Activated T-cell treated with anti-CD3 and anti-CD28 coated beads for 24 hours (primary cell): ENCODE data around the gene C2orf42.
"Not testable (repeated sequence)": the region's sequence is repeated elsewhere in the genome, so short reads cannot be mapped to it uniquely, and the experiment has no call there.

Source experiments
- DNase-seq: peaks from one replicate; pipeline ENCODE4 v3.0.0-alpha.2; 2020; ENCODE audit warnings: low read depth

C2orf42 gene

GRCh38 chr2:70169654-70170245 lies 21.1 kb downstream of the C2orf42 start:
- not testable (repeated sequence) for DNase-seq

- DNase-seq = no peak
These were observed 29.7 kb downstream of the C2orf42 start for GRCh38 chr2:70161069-70161534.

DNA sequence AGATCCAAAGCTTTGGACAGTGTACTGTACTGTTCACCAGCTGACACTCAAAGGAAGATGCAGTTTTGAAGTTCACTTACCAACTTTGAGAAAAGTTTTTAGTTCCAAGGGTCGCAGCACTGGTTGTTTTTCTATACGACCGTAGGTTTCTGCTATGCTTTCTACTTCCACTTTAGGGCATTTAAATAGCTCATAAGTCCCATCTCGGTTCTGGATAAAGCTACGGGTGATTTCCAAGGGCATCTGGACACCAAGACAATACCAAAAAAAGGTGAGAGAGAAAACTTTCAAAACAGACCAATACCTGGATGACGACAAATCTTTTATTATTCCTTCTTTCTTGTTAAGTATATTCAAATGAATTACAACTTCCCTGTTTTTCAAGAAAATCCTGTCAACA lies 30.3 kb downstream of the C2orf42 start:
- DNase-seq = no peak

DNA sequence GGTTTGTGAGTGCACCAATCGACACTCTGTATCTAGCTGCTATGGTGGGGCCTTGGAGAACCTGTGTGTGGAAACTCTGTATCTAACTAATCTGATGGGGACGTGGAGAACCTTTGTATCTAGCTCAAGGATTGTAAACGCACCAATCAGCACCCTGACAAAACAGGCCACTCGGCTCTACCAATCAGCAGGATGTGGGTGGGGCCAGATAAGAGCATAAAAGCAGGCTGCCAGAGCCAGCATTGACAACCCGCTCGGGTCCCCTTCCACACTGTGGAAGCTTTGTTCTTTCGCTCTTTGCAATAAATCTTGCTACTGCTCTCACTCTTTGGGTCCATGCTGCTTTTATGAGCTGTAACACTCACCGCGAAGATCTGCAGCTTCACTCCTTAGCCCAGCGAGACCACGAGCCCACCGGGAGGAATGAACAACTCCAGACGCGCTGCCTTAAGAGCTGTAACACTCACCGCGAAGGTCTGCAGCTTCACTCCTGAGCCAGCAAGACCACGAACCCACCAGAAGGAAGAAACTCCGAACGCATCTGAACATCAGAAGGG lies 41.6 kb downstream of the C2orf42 start:
- not testable (repeated sequence) for DNase-seq

DNA sequence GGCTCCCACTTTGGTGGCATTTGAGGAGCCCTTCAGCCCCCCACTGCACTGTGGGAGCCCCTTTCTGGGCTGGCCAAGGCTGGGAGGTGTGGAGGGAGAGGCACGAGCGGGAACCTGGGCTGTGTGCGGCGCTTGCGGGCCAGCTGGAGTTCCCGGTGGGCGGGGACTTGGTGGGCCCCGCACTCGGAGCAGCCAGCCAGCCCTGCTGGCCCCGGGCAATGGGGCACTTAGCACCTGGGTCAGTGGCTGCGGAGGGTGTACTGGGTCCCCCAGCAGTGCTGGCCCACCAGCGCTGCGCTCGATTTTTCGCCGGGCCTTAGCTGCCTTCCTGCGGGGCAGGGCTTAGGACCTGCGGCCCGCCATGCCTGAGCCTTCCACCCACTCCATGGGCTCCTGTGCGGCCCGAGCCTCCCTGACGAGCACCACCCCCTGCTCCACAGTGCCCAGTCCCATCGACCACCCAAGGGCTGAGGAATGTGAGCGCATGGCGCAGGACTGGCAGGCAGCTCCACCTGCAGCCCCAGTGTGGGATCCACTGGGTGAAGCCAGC lies 42.5 kb downstream of the C2orf42 start:
- DNase-seq = not testable (repeated sequence)

DNA sequence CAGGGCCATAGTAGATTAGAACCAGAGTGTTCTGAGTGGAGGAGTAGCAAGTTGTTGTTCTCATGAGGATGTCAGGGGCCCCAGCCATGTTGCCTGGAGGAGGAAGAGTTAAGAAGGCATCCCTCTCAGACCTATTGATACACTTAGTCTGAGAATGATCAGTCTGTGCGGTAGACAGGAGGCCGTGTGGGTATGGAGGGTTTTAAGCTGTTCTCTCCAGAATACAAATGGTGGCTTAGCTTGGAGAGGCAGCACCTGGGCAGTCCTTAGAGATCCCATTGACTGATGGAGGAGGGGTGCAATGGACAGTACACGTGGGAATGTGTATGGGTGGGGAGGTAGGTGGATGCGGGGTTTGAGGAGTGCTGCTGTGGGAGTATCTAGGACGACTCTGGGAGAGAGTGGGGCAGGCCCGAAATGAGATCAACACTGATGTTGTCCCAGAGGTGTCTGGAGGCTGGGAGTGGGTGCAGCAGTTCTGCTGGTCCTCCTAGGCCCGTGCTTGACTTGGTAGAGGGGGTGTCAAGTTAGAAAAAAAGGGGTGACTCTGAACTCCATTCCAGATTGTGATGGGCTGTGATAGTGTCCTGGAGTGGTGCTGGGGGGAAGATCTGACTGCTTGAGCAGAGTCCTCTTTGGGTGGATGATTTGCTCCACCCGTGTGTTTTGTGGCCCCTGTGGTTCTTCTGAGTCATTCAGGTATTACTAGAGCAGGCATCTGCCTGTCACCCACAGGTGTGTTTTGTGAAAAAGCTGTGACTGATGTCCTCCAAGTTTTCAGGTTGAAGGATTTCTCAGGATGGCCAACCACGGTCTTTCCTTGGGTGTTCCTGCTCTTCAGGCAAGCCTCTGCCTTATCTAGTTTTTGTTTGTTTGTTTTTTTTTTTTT lies 44.7 kb downstream of the C2orf42 start:
- DNase-seq = no peak

DNA sequence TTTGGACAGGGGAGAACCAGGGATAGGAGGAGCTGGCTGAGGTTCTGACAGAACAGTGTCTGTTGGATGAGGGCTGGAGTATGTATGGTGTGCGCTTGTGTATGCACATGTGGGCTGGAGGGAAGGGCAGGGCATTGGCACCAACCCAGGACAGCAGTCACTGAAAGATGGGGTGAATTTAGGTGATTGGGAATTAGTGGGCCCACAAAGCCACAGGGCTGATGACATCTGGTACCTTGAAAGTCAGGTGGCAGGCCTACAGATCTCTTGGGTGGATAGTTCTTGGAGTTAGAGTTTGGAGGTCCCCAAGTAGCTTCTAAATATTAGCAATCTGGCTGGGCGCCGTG lies 45.7 kb downstream of the C2orf42 start:
- no peak for DNase-seq

- no peak for DNase-seq
These were observed 46.2 kb downstream of the C2orf42 start for GRCh38 chr2:70144443-70145143.

GRCh38 chr2:70143314-70144150 lies 47.3 kb downstream of the C2orf42 start:
- no peak for DNase-seq

DNA sequence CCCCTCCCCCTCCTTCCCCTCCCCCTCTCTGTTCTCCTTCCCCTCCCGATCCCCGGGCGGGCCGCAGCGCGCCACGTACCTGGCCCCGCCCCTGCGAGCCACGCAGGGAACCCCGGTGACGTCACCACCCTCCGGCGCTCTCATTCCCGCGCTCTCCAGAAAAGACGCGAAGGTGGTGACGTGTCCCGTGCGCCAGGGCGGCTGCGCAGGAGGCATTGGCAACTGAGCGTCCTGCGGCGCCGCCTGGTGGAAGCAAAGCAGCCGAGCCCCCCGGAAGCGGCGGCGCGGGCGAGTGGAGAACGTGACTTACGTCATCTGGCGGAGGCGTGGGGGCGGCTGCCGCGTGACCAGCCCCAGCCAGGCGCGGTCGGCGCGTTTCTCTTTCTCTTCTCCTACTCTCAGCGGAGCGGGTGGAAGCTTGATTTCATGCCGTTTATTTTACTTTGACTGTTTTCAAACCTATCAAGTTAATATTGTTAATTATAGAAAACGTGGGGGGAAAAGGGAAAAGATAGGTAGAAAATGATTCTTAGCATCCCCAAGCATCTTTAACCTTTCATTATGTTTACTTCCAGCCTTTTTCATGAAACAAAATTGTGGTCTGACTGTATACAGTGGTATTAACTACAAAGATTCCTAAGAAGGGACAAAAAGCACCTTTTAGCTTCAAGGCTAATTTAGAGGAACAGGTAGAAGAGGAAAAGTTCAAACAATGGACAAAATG lies 48.1 kb downstream of the C2orf42 start:
- peak; percentile 100 for DNase-seq

DNA sequence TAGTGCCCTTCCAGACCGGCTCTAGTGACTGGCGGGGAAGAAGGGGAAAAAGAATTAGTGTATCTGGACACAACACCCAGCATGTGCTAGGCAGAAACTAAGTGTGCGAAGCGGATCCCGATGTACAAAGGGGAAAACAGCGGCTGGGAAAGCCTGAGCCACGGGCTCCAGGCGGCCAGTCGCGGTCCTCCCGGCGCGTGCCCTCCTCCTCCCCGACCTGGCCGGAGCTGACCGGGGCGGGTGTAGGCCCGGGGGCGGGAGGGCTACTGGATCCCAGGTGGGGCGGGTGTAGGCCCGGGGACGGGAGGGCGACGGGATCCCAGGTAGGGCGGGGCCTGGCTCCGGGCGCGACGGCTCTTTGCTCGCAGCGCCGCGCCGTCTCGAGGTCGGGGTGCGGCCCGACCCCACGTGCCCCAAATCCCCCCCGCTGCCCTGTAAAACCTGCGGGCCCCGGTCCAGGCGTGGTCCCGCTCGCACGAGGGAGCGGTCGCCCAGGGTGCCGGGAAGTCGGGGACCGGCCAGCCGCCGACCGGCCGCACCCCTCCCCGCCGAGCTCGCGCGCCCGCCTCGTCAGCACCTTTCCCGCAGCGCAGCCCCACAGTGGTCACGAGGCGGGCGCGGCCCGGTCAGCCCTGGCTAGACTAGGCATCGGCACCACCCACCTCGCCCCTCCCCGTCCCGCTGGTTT lies 48.8 kb downstream of the C2orf42 start:
- DNase-seq = no peak

DNA sequence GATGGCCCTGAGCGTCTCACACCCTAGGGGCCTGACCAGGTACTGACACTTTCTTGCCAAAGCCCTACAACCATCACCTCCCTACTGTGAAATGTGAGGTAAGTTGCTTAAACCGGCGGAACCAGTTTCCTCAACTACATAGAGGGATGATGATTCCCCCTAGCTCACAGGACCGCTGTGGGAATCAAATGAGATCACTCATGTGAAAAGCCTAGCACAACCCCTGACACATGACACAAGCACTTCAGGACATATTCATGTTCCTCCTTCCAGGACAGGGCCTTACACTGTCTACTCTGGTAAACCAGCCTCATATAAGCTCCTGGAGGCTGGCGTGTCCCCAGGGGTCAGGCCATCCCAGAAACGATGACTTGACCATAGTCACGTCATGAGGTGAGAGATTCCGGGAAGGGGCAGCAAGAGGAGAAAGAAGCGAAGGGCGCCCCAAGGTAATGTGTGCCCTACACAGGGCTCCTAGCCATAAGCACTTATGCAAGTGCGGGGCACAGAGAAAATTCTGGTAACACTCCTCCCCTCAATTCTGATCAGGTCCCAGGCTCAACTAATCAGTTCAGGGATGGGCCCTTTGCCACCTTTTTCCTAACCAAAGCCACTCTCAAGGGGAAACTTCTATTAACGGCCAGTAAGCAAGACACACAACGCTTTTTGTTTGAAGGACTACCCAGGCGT lies 49.5 kb downstream of the C2orf42 start:
- DNase-seq = no peak

DNA sequence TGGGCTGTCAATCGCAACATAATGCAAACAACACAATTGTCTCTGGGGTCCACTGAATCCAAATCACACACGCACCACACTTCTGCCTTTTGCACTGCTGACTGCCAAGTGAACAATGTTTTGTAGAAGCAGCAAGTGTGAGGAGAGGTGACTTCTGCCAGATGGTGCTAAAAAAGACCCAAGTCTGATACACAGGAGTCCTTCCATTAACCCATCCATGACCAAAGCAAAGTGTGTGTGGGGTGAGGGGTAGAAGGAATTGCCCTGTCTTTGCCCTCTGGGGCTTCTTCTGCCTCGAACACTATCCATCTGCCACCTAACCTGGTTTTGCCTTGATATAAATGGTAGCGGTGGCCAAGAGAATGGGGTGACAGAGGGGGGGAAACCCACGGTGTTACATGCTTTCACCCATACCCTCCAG lies 50.0 kb downstream of the C2orf42 start:
- no peak for DNase-seq

DNA sequence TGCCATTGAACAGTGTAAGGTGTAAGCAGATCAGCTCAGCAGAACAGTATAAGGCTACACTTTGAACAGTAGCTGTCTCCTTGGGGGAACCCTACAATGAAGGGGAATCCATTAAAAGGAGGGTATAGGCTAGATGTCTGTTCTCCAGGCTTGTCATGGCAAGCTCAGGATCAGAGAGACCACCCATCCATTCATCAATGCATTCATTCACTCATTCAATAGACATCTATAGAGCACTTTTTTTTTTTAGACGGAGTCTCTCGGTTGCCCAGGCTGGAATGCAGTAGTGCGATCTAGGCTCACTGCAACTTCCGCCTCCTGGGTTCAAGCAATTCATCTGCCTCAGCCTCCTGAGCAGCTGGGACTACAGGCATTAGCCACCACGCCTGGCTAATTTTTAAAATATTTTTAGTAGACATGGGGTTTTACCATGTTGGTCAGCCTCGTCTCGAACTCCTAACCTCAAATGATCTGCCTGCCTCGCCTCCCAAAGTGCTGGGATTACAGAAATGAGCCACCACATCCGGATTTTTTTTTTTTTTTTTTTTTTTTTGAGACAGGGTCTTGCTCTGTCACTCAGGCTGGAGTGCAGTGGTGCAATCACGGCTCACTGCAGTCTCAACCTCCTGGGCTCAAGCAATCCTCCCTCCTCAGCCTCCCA lies 56.4 kb downstream of the C2orf42 start:
- not testable (repeated sequence) for DNase-seq

DNA sequence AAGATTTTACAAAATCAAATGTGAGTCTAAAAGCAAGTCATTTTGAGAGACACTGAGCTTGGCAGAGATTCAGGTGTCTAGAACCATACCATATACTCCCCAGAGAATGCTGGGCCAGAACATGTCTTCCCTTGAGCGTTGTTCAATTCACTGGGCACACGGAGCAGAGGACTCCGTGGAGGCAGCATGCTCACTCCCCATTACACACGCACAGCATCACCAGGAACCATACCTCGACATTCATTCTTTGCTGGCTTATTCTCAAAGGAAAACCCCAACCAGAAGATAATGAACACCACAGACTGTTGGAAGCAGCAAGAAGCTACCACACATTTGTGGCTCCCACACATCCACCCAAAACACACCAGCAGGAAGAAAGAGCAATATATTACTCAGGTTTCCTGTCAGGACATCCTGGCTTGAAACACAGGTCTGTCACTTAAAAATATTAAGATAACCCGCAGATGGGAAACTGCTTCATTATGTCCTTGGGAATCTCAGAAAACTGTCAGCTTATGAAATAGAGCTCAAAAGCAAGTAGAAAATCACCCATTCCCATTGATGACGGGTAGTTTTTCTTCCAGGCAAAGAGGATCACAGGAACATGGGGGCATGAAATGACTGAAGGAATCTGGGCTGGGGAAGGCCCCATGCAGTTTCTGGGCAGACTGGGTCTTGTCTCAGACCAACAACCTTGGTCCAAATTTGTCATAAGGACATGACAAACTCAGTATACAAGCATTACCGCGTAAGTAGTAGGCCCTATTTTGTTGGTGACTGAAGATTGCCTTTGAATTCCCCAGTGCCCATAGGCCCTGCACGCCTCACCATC lies 57.1 kb downstream of the C2orf42 start:
- DNase-seq = no peak

DNA sequence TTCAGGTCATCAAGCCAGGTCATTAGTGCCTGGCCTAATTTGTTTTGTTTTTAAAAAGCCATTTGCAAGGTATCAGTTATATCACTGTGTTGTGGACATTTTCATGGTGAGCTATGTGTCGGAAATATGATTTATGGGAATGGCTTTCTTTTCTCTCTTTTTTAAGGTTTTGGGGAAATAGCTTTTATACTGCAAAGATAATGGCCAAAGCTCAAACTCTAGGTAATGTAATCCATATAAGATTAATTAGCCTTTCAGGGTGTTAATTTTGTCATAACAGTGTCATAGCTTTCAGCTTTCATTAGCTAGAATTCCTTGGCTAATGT lies 57.7 kb downstream of the C2orf42 start:
- no peak for DNase-seq

GRCh38 chr2:70132244-70133126 lies 58.3 kb downstream of the C2orf42 start:
- DNase-seq = no peak
